ENCODE measurements around the gene LY6G6F. TPM values are rescaled to one million over a fixed set of nuclear protein-coding genes. Genes with fewer than 3 reads are reported as not detected.
A peak's percentile ranks its signal among the peaks of the same experiment; 100 is the strongest.

Gene LY6G6F
- total RNA-seq, 1 experiment from 2014 or later, result not detected

DNA sequence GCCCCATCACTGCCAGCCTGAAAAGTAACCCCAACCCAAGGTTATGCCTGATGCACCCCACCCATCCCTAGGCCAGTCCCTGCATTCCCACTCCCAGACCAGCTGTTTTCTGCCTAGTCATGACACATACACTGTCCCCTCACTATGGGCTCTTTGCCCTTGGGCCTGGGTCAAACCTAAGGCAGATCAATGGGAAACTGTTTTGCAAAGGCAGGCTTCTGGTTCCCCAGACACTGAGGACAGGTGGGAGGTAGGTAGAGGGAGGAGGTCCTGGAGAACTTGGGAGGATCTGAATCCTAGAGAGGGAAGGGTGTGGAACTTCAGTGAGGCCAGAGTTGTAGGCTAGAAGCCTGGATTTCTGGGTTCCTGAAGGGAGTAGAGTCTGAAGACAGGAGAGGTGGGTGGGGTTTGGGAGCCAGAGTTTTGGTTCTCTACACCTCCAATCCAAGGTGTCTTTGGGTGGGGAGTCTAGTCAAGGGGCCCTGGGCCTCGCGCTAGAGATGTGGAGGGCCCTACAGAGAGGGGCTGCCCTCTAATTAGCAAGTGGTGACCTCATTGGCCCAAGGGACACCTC, 27.7 kb downstream of the LY6G6F start:
- intact Hi-C loops (cut with micrococcal nuclease), result no loop called here
- Mint-ChIP-seq H3K4me3 (ENCODE audit: unreplicated experiment) (peak overlapping the region; percentile 95), H3K4me1 (ENCODE audit: insufficient read depth, unreplicated experiment) (peaks cover 31% of the 10 kb centered on the region), H3K27ac (ENCODE audit: low read depth, unreplicated experiment) (peak overlapping the region; percentile 81), H3K27me3 (ENCODE audit: insufficient read depth, unreplicated experiment) (no peaks in the 10 kb centered on the region), H3K9me3 (ENCODE audit: unreplicated experiment) (no peaks in the 10 kb centered on the region), H3K36me3 (ENCODE audit: insufficient read depth, unreplicated experiment) (peaks cover 43% of the 10 kb centered on the region)
- BruUV-seq (replicated peaks), result no TSS peak
- ChIA-PET POLR2A (interaction anchor here (0.5 to 11.8 kb wide), 13 partner anchors 13 to 1691 kb away, joined by 3 to 95 read pairs (median 10); partner anchors contain the start of genes ABHD16A, BAG6, C6orf47 and CSNK2B), CTCF (interaction anchor here (0.6 to 1.3 kb wide), 3 partner anchors 36 to 99 kb away, joined by 3 to 4 read pairs (median 3); no protein-coding TSS in a partner anchor)
- DNase-seq (ENCODE audit: unreplicated experiment), result no peak
- TF ChIP-seq, protein P1, sequence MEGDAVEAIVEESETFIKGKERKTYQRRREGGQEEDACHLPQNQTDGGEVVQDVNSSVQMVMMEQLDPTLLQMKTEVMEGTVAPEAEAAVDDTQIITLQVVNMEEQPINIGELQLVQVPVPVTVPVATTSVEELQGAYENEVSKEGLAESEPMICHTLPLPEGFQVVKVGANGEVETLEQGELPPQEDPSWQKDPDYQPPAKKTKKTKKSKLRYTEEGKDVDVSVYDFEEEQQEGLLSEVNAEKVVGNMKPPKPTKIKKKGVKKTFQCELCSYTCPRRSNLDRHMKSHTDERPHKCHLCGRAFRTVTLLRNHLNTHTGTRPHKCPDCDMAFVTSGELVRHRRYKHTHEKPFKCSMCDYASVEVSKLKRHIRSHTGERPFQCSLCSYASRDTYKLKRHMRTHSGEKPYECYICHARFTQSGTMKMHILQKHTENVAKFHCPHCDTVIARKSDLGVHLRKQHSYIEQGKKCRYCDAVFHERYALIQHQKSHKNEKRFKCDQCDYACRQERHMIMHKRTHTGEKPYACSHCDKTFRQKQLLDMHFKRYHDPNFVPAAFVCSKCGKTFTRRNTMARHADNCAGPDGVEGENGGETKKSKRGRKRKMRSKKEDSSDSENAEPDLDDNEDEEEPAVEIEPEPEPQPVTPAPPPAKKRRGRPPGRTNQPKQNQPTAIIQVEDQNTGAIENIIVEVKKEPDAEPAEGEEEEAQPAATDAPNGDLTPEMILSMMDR (IDR thresholded peaks at IDR 0.05; ENCODE audit: unreplicated experiment), result no peak

DNA sequence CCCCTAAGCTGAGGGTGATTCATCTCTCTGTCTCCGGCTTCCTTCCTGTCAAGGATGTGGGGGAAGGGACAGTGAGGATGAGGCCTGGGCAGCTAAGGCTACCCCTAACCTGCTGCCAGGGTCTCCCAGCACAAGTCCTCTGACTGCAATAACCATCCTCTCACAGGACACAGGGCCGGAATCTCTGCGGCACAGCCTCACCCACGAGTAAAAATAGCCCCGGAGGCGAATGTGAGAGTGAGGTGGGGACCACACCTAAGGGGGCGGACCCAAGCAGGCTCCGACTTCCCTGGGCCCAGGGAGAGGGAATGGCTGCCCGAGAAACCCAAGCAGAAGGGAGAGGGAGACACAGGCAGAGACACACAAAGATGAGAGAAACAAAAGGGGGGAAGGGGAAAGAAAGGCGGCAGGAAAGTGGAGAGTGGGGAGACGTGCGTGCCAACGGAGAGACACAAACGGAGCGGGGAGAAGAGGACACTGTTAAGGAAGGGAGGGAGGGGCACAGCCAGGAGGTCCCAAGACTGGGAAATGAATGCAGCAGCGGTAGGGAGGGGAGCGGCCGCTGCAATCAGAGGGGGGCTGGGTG, 28.2 kb downstream of the LY6G6F start:
- Mint-ChIP-seq H3K27ac (ENCODE audit: low read depth, unreplicated experiment) (peak overlapping the region; percentile 81), H3K4me1 (ENCODE audit: insufficient read depth, unreplicated experiment) (peaks cover 30% of the 10 kb centered on the region), H3K27me3 (ENCODE audit: insufficient read depth, unreplicated experiment) (no peaks in the 10 kb centered on the region), H3K9me3 (ENCODE audit: unreplicated experiment) (no peaks in the 10 kb centered on the region), H3K36me3 (ENCODE audit: insufficient read depth, unreplicated experiment) (peaks cover 43% of the 10 kb centered on the region), H3K4me3 (ENCODE audit: unreplicated experiment) (peak overlapping the region; percentile 95)
- CTCF ChIA-PET, result interaction anchor here (0.6 to 1.3 kb wide), 2 partner anchors 51 to 95 kb away, joined by 3 read pairs; no protein-coding TSS in a partner anchor
- POLR2A ChIA-PET, result interaction anchor here (0.5 to 11.8 kb wide), 19 partner anchors 18 to 1690 kb away, joined by 3 to 95 read pairs (median 10); partner anchors contain the start of genes ABHD16A, BAG6, C6orf47 and CSNK2B
- intact Hi-C loops (cut with micrococcal nuclease), result no loop called here
- peak; percentile 79 for DNase-seq (ENCODE audit: unreplicated experiment)
- BruUV-seq (replicated peaks), result no TSS peak
- TF ChIP-seq, protein P1 (IDR thresholded peaks at IDR 0.05; ENCODE audit: unreplicated experiment), result no peak

DNA sequence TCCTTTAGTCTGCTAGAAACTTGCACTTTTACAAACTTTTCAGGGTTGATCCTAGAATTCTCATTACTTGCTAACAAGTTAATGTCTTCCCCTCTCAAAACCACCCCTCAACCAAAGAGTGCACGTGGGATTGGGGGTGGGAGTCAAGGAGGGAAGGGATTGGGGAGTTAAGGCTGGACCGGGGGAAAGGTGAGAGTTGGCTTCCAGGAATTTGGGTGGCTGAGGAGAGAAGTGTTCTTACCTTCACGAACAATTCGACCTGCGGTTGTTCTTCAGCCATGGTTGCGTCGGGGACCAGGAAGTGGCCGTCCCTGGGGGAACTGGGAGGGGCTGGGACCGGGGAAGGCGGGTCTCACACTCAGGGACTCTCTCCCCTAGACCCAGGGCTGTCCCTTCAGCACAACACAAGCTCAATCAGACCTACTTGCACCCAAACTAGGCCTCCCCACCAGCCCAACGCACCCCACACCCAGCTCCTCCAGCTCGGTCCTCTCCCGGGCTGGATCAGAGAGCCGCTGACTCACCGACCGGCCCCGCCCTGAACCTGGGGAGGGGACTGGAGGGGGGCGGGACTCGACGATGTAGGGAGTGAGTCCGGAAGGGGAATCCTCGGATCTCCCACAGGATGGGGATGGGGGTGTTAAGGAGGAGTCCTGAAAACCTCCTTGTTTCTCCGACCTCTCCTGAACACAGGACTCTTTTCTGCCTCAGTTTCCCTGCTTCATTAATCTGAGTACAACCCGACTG, 29.5 kb downstream of the LY6G6F start, which contains the start of gene CLIC1:
Gene CLIC1, minus strand, starts transcription at position 510 of the 747 bp plus-strand sequence. Its CDS starts 230 bp downstream, at position 280.
- TSS peak; percentile 75 for BruUV-seq (replicated peaks)

More for the DNA sequence above, 29.5 kb downstream of the LY6G6F start, which contains the start of gene CLIC1:
- TF ChIP-seq, protein P1 (IDR thresholded peaks at IDR 0.05; ENCODE audit: unreplicated experiment), result no peak
- Mint-ChIP-seq H3K27me3 (ENCODE audit: insufficient read depth, unreplicated experiment) (no peaks in the 10 kb centered on the region), H3K36me3 (ENCODE audit: insufficient read depth, unreplicated experiment) (peaks cover 32% of the 10 kb centered on the region), H3K4me3 (ENCODE audit: unreplicated experiment) (peak within 1 kb of the TSS; percentile 95), H3K4me1 (ENCODE audit: insufficient read depth, unreplicated experiment) (peaks cover 40% of the 10 kb centered on the region), H3K27ac (ENCODE audit: low read depth, unreplicated experiment) (peak within 1 kb of the TSS; percentile 81), H3K9me3 (ENCODE audit: unreplicated experiment) (no peaks in the 10 kb centered on the region)
- ChIA-PET CTCF (interaction anchor here (0.6 to 1.7 kb wide), 8 partner anchors 21 to 115 kb away, joined by 3 to 6 read pairs (median 4); partner anchors contain the start of gene HSPA1B), POLR2A (interaction anchor here (0.6 to 11.8 kb wide), 29 partner anchors 9 to 235 kb away, joined by 3 to 95 read pairs (median 6); partner anchors contain the start of genes ABHD16A, BAG6, C6orf47 and CSNK2B)
- intact Hi-C loops (cut with micrococcal nuclease), result no loop called here
- peak; percentile 87 for DNase-seq (ENCODE audit: unreplicated experiment)
